Natural killer cell (primary cell): Measurements from ENCODE around the gene GRHL1. TPM values are rescaled to one million over a fixed set of nuclear protein-coding genes. Genes with fewer than 3 reads are reported as not detected.
A peak's percentile ranks its signal among the peaks of the same experiment; 100 is the strongest.

Source experiments
- ATAC-seq, 3 donors: fragments of 150-1000 bp in 2 of 3; fragments of 200-7000 bp in 1 of 3; cut with Tn5 transposase; 1 replicate in 1 of 3; 2 replicates in 2 of 3; pipeline ENCODE4 v1.10.0; 2021; ENCODE audit warnings: mild to moderate bottlenecking in 2 of 3, moderate library complexity in 2 of 3
- DNase-seq, 2 donors: peaks; one replicate each; pipeline versions ENCODE4 v3.0.0 to v3.0.0-alpha.2; 2013 to 2021; ENCODE audit warnings: mixed read lengths in 1 of 2
- H3K27ac ChIP-seq: one replicate; pipeline ENCODE4 v1.5.1; 2013; ENCODE audit warnings: mild to moderate bottlenecking, low read length
- H3K27me3 ChIP-seq: one replicate; pipeline ENCODE4 v1.6.1; 2013; ENCODE audit warnings: low read length; ENCODE audit not compliant: control insufficient read depth, insufficient read depth
- H3K36me3 ChIP-seq: one replicate; pipeline ENCODE4 v1.6.1; 2013; ENCODE audit warnings: low read length; ENCODE audit not compliant: control insufficient read depth, insufficient read depth
- H3K4me1 ChIP-seq: one replicate; pipeline ENCODE4 v1.6.1; 2013; ENCODE audit warnings: low read length; ENCODE audit not compliant: control insufficient read depth, insufficient read depth
- H3K4me3 ChIP-seq: one replicate; pipeline ENCODE4 v1.5.1; 2013; ENCODE audit warnings: low read length
- H3K9me3 ChIP-seq: one replicate; pipeline ENCODE4 v1.6.1; 2013; ENCODE audit warnings: low read length; ENCODE audit not compliant: control insufficient read depth, insufficient read depth
- H3K27ac Mint-ChIP-seq, 2 donors: one replicate each; pipeline ENCODE4 v1.8.0; 2022; ENCODE audit warnings: mild to moderate bottlenecking in 2 of 2, mixed read lengths in 2 of 2, moderate library complexity in 1 of 2
- H3K27me3 Mint-ChIP-seq, 2 donors: one replicate each; pipeline ENCODE4 v1.8.0; 2022; ENCODE audit warnings: low read depth in 2 of 2, mixed read lengths in 2 of 2
- H3K36me3 Mint-ChIP-seq: one replicate; pipeline ENCODE4 v1.8.0; 2022; ENCODE audit warnings: mixed read lengths
- H3K4me1 Mint-ChIP-seq, 2 donors: one replicate each; pipeline ENCODE4 v1.8.0; 2022; ENCODE audit warnings: mixed read lengths in 2 of 2
- H3K4me3 Mint-ChIP-seq: one replicate; pipeline ENCODE4 v1.8.0; 2022; ENCODE audit warnings: mild to moderate bottlenecking, moderate library complexity, mixed read lengths
- H3K9me3 Mint-ChIP-seq, 2 donors: one replicate each; pipeline ENCODE4 v1.8.0; 2022; ENCODE audit warnings: mixed read lengths in 2 of 2
- WGBS: methylation state at CpG from one replicate; pipeline ENCODE4 v1.1.7; 2013; ENCODE audit warnings: missing lambda C conversion rate; ENCODE audit not compliant: insufficient coverage; 5-methylcytosine and 5-hydroxymethylcytosine counted together
- intact Hi-C: fragments of 100-400 bp; cut with micrococcal nuclease; formaldehyde crosslinking; loops from one replicate; pipeline ENCODE4 v1.14.2; 2022
- total RNA-seq, 4 donors: library from RNA; stranded (reverse); fragments of 120-200 nt in 1 of 4; gene quantifications; one replicate each; pipeline versions ENCODE4 v1.2.3 to v1.2.4, GENCODE V29; 2013 to 2022
- TF ChIP-seq, protein P1 (sequence below): fragments of 200-600 bp; IDR thresholded peaks from one replicate; pipeline ENCODE4 v1.8.0; 2022; ENCODE audit warnings: antibody characterized with exemption

Gene GRHL1
- total RNA-seq, 3 donors from 2014 or later (not counting 1 experiment from before 2014, with no cell fraction given) = 1.6 to 3.6 (median 3.2) TPM

DNA sequence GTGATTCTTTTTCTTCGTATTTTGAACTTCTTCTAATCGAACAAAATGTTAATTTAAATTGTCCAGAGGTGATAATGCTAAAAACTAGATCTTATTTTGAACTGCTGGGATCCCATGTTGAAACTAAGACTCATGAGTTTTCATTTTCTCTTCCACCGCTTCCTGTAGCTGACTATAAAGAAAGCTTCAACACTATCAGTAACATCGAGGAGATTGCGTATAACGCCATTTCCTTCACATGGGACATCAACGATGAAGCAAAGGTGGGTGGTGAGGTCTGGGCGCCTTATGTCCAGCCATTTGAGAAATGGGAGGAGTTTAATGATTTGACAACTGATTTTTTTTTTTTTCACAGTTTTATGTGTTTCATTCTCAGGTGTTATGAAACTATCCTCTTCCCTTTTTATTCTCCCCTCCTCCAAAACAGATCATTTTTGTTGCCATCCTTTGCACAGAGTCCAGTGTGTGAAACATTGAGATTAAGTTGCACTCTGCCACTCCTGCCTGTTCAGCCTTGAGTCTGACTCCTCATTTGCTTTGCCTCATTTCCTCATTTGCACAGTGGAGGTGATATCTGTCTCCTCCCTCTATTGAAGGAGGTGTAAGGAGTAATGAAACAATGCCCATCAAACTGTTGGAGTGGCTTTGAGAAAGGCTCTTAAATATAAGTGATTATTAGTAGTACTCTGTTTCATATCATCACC, 13.8 kb downstream of the GRHL1 start:
- H3K4me3 ChIP-seq = no peak overlapping the region
- Mint-ChIP-seq H3K27me3 (peaks cover 0 to 6% of the 10 kb centered on the region in 2 donors), H3K27ac (peak overlapping the region; percentile 2 to 49), H3K4me3 (peak overlapping the region; percentile 47), H3K36me3 (no peaks in the 10 kb centered on the region), H3K9me3 (no peaks in the 10 kb centered on the region), H3K4me1 (peaks cover 13 to 17% of the 10 kb centered on the region in 2 donors)
- peak; percentile 15 to 82 (median 63) for ATAC-seq
- 65% methylated on average over 6 of the region's 8 CpGs for WGBS
- H3K27ac ChIP-seq = no peak overlapping the region
- H3K27me3 ChIP-seq = no peaks in the 10 kb centered on the region
- intact Hi-C loops = no loop called here
- DNase-seq = peak in 1 of 2 donors; percentile 28
- H3K36me3 ChIP-seq = no peaks in the 10 kb centered on the region
- H3K4me1 ChIP-seq = peaks cover 14% of the 10 kb centered on the region
- H3K9me3 ChIP-seq = no peaks in the 10 kb centered on the region
- TF ChIP-seq, protein P1, sequence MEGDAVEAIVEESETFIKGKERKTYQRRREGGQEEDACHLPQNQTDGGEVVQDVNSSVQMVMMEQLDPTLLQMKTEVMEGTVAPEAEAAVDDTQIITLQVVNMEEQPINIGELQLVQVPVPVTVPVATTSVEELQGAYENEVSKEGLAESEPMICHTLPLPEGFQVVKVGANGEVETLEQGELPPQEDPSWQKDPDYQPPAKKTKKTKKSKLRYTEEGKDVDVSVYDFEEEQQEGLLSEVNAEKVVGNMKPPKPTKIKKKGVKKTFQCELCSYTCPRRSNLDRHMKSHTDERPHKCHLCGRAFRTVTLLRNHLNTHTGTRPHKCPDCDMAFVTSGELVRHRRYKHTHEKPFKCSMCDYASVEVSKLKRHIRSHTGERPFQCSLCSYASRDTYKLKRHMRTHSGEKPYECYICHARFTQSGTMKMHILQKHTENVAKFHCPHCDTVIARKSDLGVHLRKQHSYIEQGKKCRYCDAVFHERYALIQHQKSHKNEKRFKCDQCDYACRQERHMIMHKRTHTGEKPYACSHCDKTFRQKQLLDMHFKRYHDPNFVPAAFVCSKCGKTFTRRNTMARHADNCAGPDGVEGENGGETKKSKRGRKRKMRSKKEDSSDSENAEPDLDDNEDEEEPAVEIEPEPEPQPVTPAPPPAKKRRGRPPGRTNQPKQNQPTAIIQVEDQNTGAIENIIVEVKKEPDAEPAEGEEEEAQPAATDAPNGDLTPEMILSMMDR = no peak

DNA sequence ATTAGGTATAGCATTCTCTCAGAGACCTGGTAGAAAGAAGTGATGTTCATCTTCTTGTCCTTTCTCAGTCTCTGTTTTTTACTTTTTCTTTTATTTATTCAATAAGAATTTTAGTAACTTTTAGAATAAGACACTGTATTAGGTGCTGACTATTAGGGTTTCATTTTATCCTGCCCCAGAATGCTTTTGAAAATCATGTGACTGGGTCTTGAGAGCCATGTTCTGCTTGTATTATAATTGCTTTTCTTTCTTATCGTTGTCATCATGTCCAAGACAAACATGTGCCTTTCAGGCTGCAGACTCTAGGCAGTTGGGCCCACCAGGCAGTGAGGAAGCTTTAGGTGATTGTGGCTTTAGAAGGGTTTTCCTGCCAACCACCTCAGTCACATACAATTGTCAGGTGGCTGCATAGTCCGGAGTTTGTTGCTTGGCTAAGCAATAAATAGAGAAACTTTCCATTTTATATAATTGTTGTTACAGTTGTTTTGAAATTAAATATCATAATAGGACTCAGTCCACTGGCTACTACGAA, 15.1 kb downstream of the GRHL1 start:
- ATAC-seq (peak in 1 of 3 donors; percentile 62), DNase-seq (no peak)
- intact Hi-C loops = no loop called here
- TF ChIP-seq, protein P1 = no peak
- H3K4me3 ChIP-seq = no peak overlapping the region
- no peaks in the 10 kb centered on the region for H3K36me3 ChIP-seq
- Mint-ChIP-seq H3K27me3 (peaks cover 0 to 4% of the 10 kb centered on the region in 2 donors), H3K4me1 (peaks cover 13 to 17% of the 10 kb centered on the region in 2 donors), H3K36me3 (no peaks in the 10 kb centered on the region), H3K9me3 (no peaks in the 10 kb centered on the region), H3K4me3 (peak overlapping the region; percentile 14), H3K27ac (no peak overlapping the region)
- WGBS = 51% methylated on average over 2 of the region's 3 CpGs
- H3K27ac ChIP-seq = no peak overlapping the region
- no peaks in the 10 kb centered on the region for H3K27me3 ChIP-seq
- H3K4me1 ChIP-seq = peaks cover 14% of the 10 kb centered on the region
- H3K9me3 ChIP-seq = no peaks in the 10 kb centered on the region

DNA sequence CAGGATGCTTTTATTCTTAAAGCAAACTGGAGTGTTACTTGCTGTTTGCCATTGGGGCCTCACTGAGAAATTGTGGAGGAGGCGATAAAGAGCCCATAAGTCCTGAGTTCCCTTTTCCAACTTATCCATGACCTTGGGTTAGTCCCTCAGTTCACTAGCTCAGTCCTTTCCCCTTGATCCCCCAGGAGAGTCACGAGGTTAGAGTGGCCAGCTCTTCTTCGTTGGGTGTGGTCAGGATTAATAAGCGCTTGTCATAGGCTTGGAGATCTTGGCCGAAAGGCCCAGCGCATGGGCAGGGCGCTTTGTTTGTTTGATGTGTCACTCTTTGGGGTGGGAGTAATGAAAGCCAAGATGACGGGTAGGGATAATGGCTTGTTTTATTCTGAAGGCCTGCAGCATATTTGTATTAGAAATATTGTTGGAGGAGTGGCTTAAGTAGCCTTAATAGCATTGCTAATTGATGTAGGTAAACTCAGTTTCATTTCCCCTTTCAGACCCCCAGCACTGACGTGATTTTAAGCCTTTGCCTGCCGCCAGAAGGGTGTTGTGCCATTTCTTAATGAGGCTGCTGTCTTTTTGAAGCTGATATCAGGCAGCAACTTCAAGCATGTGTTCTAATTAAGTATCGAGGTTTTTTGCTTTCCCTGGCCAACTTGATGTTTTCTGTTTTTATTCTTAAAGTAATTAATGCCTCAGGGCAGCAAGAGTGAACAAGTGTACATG, 15.7 kb downstream of the GRHL1 start:
- 85% methylated on average over 11 of the region's 11 CpGs for WGBS
- ATAC-seq = no peak
- DNase-seq = no peak
- intact Hi-C loops = no loop called here
- TF ChIP-seq, protein P1 = no peak
- Mint-ChIP-seq H3K36me3 (no peaks in the 10 kb centered on the region), H3K9me3 (no peaks in the 10 kb centered on the region), H3K4me1 (peaks cover 13 to 17% of the 10 kb centered on the region in 2 donors), H3K27ac (no peak overlapping the region), H3K4me3 (no peak overlapping the region), H3K27me3 (no peaks in the 10 kb centered on the region)
- H3K27me3 ChIP-seq = no peaks in the 10 kb centered on the region
- H3K4me3 ChIP-seq = no peak overlapping the region
- no peak overlapping the region for H3K27ac ChIP-seq
- no peaks in the 10 kb centered on the region for H3K9me3 ChIP-seq
- no peaks in the 10 kb centered on the region for H3K36me3 ChIP-seq
- peaks cover 14% of the 10 kb centered on the region for H3K4me1 ChIP-seq
